ENCODE results near the gene PCDHB6. TPM values are rescaled to one million over a fixed set of nuclear protein-coding genes. Genes with fewer than 3 reads are reported as not detected.
"Not testable (repeated sequence)": the region's sequence is repeated elsewhere in the genome, so short reads cannot be mapped to it uniquely, and the experiment has no call there.

PCDHB6 gene
- total RNA-seq, 2 donors from 2014 or later: 0.66 to 2.0 TPM

DNA sequence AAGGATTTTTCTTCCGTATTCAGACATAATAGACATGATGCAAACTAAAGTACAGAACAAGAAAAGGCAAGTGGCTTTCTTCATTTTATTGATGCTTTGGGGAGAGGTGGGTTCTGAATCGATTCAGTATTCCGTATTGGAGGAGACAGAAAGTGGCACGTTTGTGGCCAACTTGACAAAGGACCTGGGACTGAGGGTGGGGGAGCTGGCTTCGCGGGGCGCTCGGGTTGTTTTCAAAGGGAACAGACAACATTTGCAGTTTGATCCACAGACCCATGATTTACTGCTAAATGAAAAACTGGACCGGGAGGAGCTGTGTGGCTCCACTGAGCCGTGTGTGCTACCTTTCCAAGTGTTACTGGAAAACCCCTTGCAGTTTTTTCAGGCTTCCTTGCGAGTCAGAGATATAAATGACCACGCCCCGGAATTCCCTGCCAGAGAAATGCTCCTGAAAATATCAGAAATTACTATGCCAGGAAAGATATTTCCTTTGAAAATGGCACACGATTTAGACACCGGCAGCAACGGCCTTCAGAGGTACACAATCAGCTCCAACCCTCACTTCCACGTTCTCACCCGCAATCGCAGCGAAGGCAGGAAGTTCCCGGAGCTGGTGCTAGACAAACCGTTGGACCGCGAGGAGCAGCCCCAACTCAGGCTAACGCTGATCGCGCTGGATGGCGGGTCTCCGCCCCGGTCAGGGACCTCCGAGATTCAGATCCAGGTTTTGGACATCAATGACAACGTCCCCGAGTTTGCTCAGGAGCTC, 551 bp downstream of the PCDHB6 start:
- no peak overlapping the region for H3K27ac Mint-ChIP-seq
- Histone ChIP-seq H3K9ac (ENCODE audit: extremely low read depth, low read length, poor library complexity, severe bottlenecking) (no peak overlapping the region), H3K9me3 (ENCODE audit: control insufficient read depth, low read length) (peaks cover 4% of the 10 kb centered on the region), H3K4me3 (ENCODE audit: low read length) (no peak overlapping the region), H3K27me3 (ENCODE audit: control insufficient read depth, insufficient read depth, low read length, poor library complexity, severe bottlenecking) (peaks cover 4% of the 10 kb centered on the region), H3K4me1 (ENCODE audit: control insufficient read depth, insufficient read depth, low read length) (no peaks in the 10 kb centered on the region), H3K27ac (ENCODE audit: low read depth, low read length) (no peak overlapping the region), H3K36me3 (ENCODE audit: control insufficient read depth, insufficient read depth, low read length) (no peaks in the 10 kb centered on the region)
- H3K4me3 Mint-ChIP-seq: no peak overlapping the region
- peaks cover 26% of the 10 kb centered on the region for H3K9me3 Mint-ChIP-seq
- 90 to 92% methylated on average over 28 to 33 of the region's 33 CpGs for WGBS, 2 experiments (ENCODE audit: insufficient coverage in 1 of 2, insufficient read length in 1 of 2)
- no peak for DNase-seq
- peaks cover 28% of the 10 kb centered on the region for H3K36me3 Mint-ChIP-seq (ENCODE audit: low read depth)
- no peaks in the 10 kb centered on the region for H3K4me1 Mint-ChIP-seq
- H3K27me3 Mint-ChIP-seq (ENCODE audit: insufficient read depth): peaks cover 2% of the 10 kb centered on the region
- no peak for TF ChIP-seq CTCF (conservative IDR thresholded peaks at IDR 0.05)

- Histone ChIP-seq H3K9ac (ENCODE audit: extremely low read depth, low read length, poor library complexity, severe bottlenecking) (no peak overlapping the region), H3K4me1 (ENCODE audit: control insufficient read depth, insufficient read depth, low read length) (no peaks in the 10 kb centered on the region), H3K36me3 (ENCODE audit: control insufficient read depth, insufficient read depth, low read length) (no peaks in the 10 kb centered on the region), H3K9me3 (ENCODE audit: control insufficient read depth, low read length) (peaks cover 4% of the 10 kb centered on the region), H3K27me3 (ENCODE audit: control insufficient read depth, insufficient read depth, low read length, poor library complexity, severe bottlenecking) (peaks cover 4% of the 10 kb centered on the region), H3K27ac (ENCODE audit: low read depth, low read length) (no peak overlapping the region), H3K4me3 (ENCODE audit: low read length) (no peak overlapping the region)
- Mint-ChIP-seq H3K27me3 (ENCODE audit: insufficient read depth) (peaks cover 2% of the 10 kb centered on the region), H3K27ac (no peak overlapping the region), H3K4me1 (no peaks in the 10 kb centered on the region), H3K4me3 (no peak overlapping the region), H3K9me3 (peaks cover 26% of the 10 kb centered on the region), H3K36me3 (ENCODE audit: low read depth) (peaks cover 30% of the 10 kb centered on the region)
- TF ChIP-seq CTCF (conservative IDR thresholded peaks at IDR 0.05): no peak
- no peak for DNase-seq
- 88% methylated on average over 13 of the region's 13 CpGs for WGBS, 2 experiments (ENCODE audit: insufficient coverage in 1 of 2, insufficient read length in 1 of 2)
Measured at GRCh38 chr5:141150993-141151325, 1.1 kb downstream of the PCDHB6 start.

GRCh38 chr5:141151632-141152031, 1.8 kb downstream of the PCDHB6 start:
- H3K4me3 ChIP-seq (ENCODE audit: low read length); DNase-seq; H3K4me1 Mint-ChIP-seq; H3K27me3 Mint-ChIP-seq (ENCODE audit: insufficient read depth); H3K9me3 ChIP-seq (ENCODE audit: control insufficient read depth, low read length); H3K27ac Mint-ChIP-seq; H3K36me3 ChIP-seq (ENCODE audit: control insufficient read depth, insufficient read depth, low read length); H3K27me3 ChIP-seq (ENCODE audit: control insufficient read depth, insufficient read depth, low read length, poor library complexity, severe bottlenecking); H3K4me3 Mint-ChIP-seq; H3K27ac ChIP-seq (ENCODE audit: low read depth, low read length); H3K4me1 ChIP-seq (ENCODE audit: control insufficient read depth, insufficient read depth, low read length); H3K9ac ChIP-seq (ENCODE audit: extremely low read depth, low read length, poor library complexity, severe bottlenecking): not testable (repeated sequence)
- Mint-ChIP-seq H3K36me3 (ENCODE audit: low read depth) (peaks cover 36% of the 10 kb centered on the region), H3K9me3 (peaks cover 31% of the 10 kb centered on the region)
- 96 to 97% methylated on average over 9 to 30 of the region's 41 CpGs for WGBS, 2 experiments (ENCODE audit: insufficient coverage in 1 of 2, insufficient read length in 1 of 2)

GRCh38 chr5:141152096-141152495, 2.2 kb downstream of the PCDHB6 start:
- not testable (repeated sequence) for H3K4me1 Mint-ChIP-seq; H3K36me3 ChIP-seq (ENCODE audit: control insufficient read depth, insufficient read depth, low read length); H3K27me3 Mint-ChIP-seq (ENCODE audit: insufficient read depth); H3K9me3 ChIP-seq (ENCODE audit: control insufficient read depth, low read length); H3K27ac Mint-ChIP-seq; DNase-seq; H3K9ac ChIP-seq (ENCODE audit: extremely low read depth, low read length, poor library complexity, severe bottlenecking); H3K4me3 Mint-ChIP-seq; H3K4me1 ChIP-seq (ENCODE audit: control insufficient read depth, insufficient read depth, low read length); H3K27ac ChIP-seq (ENCODE audit: low read depth, low read length); H3K27me3 ChIP-seq (ENCODE audit: control insufficient read depth, insufficient read depth, low read length, poor library complexity, severe bottlenecking); H3K4me3 ChIP-seq (ENCODE audit: low read length)
- WGBS, 2 experiments (ENCODE audit: insufficient coverage in 1 of 2, insufficient read length in 1 of 2): 95 to 100% methylated on average over 4 to 36 of the region's 36 CpGs
- Mint-ChIP-seq H3K9me3 (peaks cover 36% of the 10 kb centered on the region), H3K36me3 (ENCODE audit: low read depth) (peaks cover 38% of the 10 kb centered on the region)

Measured in endodermal cell (in vitro differentiated cells).